ENCODE measurements around the gene SLC44A1.

The SLC44A1 gene

GRCh38 chr9:105290418-105290817 lies 46.0 kb downstream of the SLC44A1 start:
- DNase-seq = no peak
- peak overlapping the region; percentile 81 for H3K27ac ChIP-seq
- H3K27me3 ChIP-seq (ENCODE audit: insufficient read depth, low read depth, severe bottlenecking) = no peaks in the 10 kb centered on the region
- no peaks in the 10 kb centered on the region for H3K9me3 ChIP-seq (ENCODE audit: severe bottlenecking)
- TF ChIP-seq, protein P1, sequence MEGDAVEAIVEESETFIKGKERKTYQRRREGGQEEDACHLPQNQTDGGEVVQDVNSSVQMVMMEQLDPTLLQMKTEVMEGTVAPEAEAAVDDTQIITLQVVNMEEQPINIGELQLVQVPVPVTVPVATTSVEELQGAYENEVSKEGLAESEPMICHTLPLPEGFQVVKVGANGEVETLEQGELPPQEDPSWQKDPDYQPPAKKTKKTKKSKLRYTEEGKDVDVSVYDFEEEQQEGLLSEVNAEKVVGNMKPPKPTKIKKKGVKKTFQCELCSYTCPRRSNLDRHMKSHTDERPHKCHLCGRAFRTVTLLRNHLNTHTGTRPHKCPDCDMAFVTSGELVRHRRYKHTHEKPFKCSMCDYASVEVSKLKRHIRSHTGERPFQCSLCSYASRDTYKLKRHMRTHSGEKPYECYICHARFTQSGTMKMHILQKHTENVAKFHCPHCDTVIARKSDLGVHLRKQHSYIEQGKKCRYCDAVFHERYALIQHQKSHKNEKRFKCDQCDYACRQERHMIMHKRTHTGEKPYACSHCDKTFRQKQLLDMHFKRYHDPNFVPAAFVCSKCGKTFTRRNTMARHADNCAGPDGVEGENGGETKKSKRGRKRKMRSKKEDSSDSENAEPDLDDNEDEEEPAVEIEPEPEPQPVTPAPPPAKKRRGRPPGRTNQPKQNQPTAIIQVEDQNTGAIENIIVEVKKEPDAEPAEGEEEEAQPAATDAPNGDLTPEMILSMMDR (IDR thresholded peaks at IDR 0.05; ENCODE audit: low read depth, low read length) = no peak
- 0 out of 2 replicates have a peak, but pooled peaks cover 4% of the 10 kb centered on the region for H3K36me3 ChIP-seq
- H3K4me3 ChIP-seq (ENCODE audit: low read depth, low read length) = no peak overlapping the region

GRCh38 chr9:105290954-105291353 lies 46.5 kb downstream of the SLC44A1 start:
- peak; percentile 46 for DNase-seq
- Histone ChIP-seq H3K9me3 (ENCODE audit: severe bottlenecking) (no peaks in the 10 kb centered on the region), H3K36me3 (0 out of 2 replicates have a peak, but pooled peaks cover 4% of the 10 kb centered on the region), H3K4me3 (ENCODE audit: low read depth, low read length) (no peak overlapping the region), H3K27ac (peak overlapping the region; percentile 81), H3K27me3 (ENCODE audit: insufficient read depth, low read depth, severe bottlenecking) (no peaks in the 10 kb centered on the region)
- TF ChIP-seq, protein P1 (IDR thresholded peaks at IDR 0.05; ENCODE audit: low read depth, low read length) = no peak

- Histone ChIP-seq H3K36me3 (0 out of 2 replicates have a peak, but pooled peaks cover 4% of the 10 kb centered on the region), H3K27ac (peak overlapping the region; percentile 81), H3K4me3 (ENCODE audit: low read depth, low read length) (no peak overlapping the region), H3K27me3 (ENCODE audit: insufficient read depth, low read depth, severe bottlenecking) (no peaks in the 10 kb centered on the region), H3K9me3 (ENCODE audit: severe bottlenecking) (no peaks in the 10 kb centered on the region)
- TF ChIP-seq, protein P1 (IDR thresholded peaks at IDR 0.05; ENCODE audit: low read depth, low read length) = no peak
- no peak for DNase-seq
These were observed 47.0 kb downstream of the SLC44A1 start for GRCh38 chr9:105291422-105291859.

- TF ChIP-seq, protein P1 (IDR thresholded peaks at IDR 0.05; ENCODE audit: low read depth, low read length) = no peak
- DNase-seq = no peak
- no peaks in the 10 kb centered on the region for H3K27me3 ChIP-seq (ENCODE audit: insufficient read depth, low read depth, severe bottlenecking)
- no peak overlapping the region for H3K4me3 ChIP-seq (ENCODE audit: low read depth, low read length)
- H3K27ac ChIP-seq = peak overlapping the region; percentile 81
- H3K9me3 ChIP-seq (ENCODE audit: severe bottlenecking) = no peaks in the 10 kb centered on the region
- 0 out of 2 replicates have a peak, but pooled peaks cover 4% of the 10 kb centered on the region for H3K36me3 ChIP-seq
These were observed 47.5 kb downstream of the SLC44A1 start for GRCh38 chr9:105291938-105292337.

GRCh38 chr9:105293408-105293807 lies 49.0 kb downstream of the SLC44A1 start:
- Histone ChIP-seq H3K9me3 (ENCODE audit: severe bottlenecking) (no peaks in the 10 kb centered on the region), H3K27me3 (ENCODE audit: insufficient read depth, low read depth, severe bottlenecking) (no peaks in the 10 kb centered on the region), H3K36me3 (peaks cover 11% of the 10 kb centered on the region), H3K4me3 (ENCODE audit: low read depth, low read length) (no peak overlapping the region), H3K27ac (peak overlapping the region; percentile 81)
- DNase-seq = peak; percentile 86
- TF ChIP-seq, protein P1 (IDR thresholded peaks at IDR 0.05; ENCODE audit: low read depth, low read length) = no peak

- Histone ChIP-seq H3K9me3 (ENCODE audit: severe bottlenecking) (no peaks in the 10 kb centered on the region), H3K27ac (peak overlapping the region; percentile 81; the same call in 1 of the 2 replicates), H3K27me3 (ENCODE audit: insufficient read depth, low read depth, severe bottlenecking) (no peaks in the 10 kb centered on the region), H3K36me3 (peaks cover 25% of the 10 kb centered on the region), H3K4me3 (ENCODE audit: low read depth, low read length) (no peak overlapping the region)
- TF ChIP-seq, protein P1 (IDR thresholded peaks at IDR 0.05; ENCODE audit: low read depth, low read length) = no peak
- DNase-seq = no peak
These were observed 50.7 kb downstream of the SLC44A1 start for GRCh38 chr9:105295201-105295550.
